Measurements from ENCODE around the gene WIPI1. TPM values are rescaled to one million over a fixed set of nuclear protein-coding genes. Genes with fewer than 3 reads are reported as not detected.

WIPI1 gene
- total RNA-seq, 4 donors from 2014 or later: 27.0 to 59.4 (median 43.5) TPM

DNA sequence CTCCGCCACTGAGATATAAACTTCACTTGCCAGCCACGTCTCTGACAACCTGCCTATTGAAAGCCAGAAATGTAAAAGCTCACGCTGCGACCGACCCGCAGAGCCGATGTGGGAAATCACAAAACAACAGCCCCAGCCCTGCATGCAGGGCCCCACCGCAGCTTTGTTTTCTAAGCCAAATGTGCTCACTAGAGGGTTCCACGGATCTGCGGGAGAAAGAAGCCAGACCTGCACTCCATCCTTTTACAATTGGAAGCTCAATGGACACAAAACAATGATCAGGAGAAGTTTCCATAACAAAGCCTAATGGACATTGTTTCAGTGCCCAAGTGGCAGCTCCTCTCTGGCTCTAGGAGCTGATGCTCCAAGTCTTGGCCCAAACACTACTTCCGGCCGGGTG is 33.1 kb downstream of the WIPI1 start:
- Histone ChIP-seq H3K4me3 (no peak overlapping the region), H3K4me1 (no peaks in the 10 kb centered on the region), H3K36me3 (peaks cover 68 to 100% (median 94%) of the 10 kb centered on the region in 4 donors), H3K27me3 (no peaks in the 10 kb centered on the region), H3K9me3 (no peaks in the 10 kb centered on the region), H3K27ac (replicated peaks in 1 of 4) (no peak overlapping the region)
- TF ChIP-seq POLR2A (IDR thresholded peaks at IDR 0.05; ENCODE audit: low read depth): no peak
- TF ChIP-seq EP300 (IDR thresholded peaks at IDR 0.05): no peak
- TF ChIP-seq, protein P1, sequence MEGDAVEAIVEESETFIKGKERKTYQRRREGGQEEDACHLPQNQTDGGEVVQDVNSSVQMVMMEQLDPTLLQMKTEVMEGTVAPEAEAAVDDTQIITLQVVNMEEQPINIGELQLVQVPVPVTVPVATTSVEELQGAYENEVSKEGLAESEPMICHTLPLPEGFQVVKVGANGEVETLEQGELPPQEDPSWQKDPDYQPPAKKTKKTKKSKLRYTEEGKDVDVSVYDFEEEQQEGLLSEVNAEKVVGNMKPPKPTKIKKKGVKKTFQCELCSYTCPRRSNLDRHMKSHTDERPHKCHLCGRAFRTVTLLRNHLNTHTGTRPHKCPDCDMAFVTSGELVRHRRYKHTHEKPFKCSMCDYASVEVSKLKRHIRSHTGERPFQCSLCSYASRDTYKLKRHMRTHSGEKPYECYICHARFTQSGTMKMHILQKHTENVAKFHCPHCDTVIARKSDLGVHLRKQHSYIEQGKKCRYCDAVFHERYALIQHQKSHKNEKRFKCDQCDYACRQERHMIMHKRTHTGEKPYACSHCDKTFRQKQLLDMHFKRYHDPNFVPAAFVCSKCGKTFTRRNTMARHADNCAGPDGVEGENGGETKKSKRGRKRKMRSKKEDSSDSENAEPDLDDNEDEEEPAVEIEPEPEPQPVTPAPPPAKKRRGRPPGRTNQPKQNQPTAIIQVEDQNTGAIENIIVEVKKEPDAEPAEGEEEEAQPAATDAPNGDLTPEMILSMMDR (IDR thresholded peaks at IDR 0.05): no peak
- intact Hi-C loops (cut with DNase I): no loop called here
- DNase-seq (ENCODE audit: extremely low spot score): peak; percentile 68
- 87% methylated on average over 12 of the region's 12 CpGs for WGBS

DNA sequence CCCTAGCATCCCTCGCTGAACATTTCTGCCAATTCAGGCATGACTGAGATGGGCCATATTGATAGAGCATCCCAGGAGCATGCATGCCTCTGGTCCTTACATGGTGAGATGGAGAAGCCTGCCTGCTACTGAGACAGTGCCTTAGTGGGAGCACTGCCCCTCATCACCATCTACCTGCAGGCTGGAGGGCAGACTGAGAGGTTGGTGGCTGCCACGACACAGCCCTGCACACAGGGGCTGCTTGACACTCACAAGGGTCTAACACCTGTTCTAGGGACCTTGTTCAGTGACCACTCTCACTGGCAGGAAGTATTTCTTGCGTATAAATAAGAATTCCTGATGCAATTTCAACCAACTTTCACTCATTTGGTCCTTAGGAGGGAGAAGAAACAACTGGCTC is 34.0 kb downstream of the WIPI1 start:
- Histone ChIP-seq H3K4me1 (no peaks in the 10 kb centered on the region), H3K4me3 (no peak overlapping the region), H3K27me3 (no peaks in the 10 kb centered on the region), H3K9me3 (no peaks in the 10 kb centered on the region), H3K36me3 (peaks cover 58 to 92% (median 86%) of the 10 kb centered on the region in 4 donors), H3K27ac (replicated peaks in 1 of 4) (no peak overlapping the region)
- DNase-seq (ENCODE audit: extremely low spot score): peak; percentile 74
- intact Hi-C loops (cut with DNase I): no loop called here
- TF ChIP-seq, protein P1 (IDR thresholded peaks at IDR 0.05): no peak
- TF ChIP-seq POLR2A (IDR thresholded peaks at IDR 0.05; ENCODE audit: low read depth) (no peak), EP300 (IDR thresholded peaks at IDR 0.05) (no peak), POLR2AphosphoS5 (IDR thresholded peaks at IDR 0.05) (no peak)
- 80% methylated on average over 3 of the region's 3 CpGs for WGBS

DNA sequence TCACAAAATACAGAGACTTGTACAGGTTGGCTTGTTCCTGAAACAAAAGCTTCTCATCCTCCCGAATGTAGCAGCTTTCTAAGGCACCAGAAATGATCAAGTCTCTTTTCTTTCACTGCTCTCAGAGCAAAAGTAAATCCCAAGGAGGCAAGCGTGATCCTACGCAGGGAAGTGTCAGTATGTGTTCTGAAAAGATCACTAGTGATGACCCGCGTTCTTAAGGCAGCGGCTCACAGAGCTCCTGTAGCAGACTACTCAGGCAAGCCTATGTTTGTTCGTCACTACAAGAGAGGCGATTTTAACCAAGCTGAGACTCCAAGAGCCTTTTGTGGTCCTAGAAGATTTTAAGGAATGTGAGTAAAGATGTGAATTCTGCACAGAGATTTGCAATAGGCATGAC is 34.5 kb downstream of the WIPI1 start:
- Histone ChIP-seq H3K9me3 (no peaks in the 10 kb centered on the region), H3K36me3 (peaks cover 55 to 87% (median 81%) of the 10 kb centered on the region in 4 donors), H3K27ac (replicated peaks in 1 of 4) (no peak overlapping the region), H3K4me3 (no peak overlapping the region), H3K27me3 (no peaks in the 10 kb centered on the region), H3K4me1 (no peaks in the 10 kb centered on the region)
- intact Hi-C loops (cut with DNase I): no loop called here
- 90% methylated on average over 8 of the region's 8 CpGs for WGBS
- peak; percentile 37 for DNase-seq (ENCODE audit: extremely low spot score)
- TF ChIP-seq EP300 (IDR thresholded peaks at IDR 0.05) (no peak), POLR2A (IDR thresholded peaks at IDR 0.05; ENCODE audit: low read depth) (no peak), POLR2AphosphoS5 (IDR thresholded peaks at IDR 0.05) (no peak)
- TF ChIP-seq, protein P1 (IDR thresholded peaks at IDR 0.05): no peak

DNA sequence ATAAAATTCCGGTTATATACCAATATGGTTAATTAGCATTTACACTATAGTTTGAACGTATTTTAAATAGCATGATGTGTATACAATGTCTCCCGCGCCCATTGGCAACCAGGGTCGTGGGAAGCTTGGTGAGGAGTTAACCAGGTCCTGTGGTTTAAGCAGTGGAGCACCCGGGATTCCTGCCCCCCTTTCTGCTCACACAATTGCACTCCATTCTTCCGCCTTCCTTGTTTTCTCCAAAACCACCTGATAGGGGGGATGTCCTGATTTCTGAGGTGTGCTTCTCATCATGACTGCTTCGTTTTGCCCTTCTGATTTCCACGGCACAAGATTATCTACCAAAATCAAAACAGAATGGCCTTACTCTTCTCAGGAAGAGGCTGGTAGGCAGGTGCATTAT is 35.8 kb downstream of the WIPI1 start:
- intact Hi-C loops (cut with DNase I): no loop called here
- peaks cover 42 to 74% (median 69%) of the 10 kb centered on the region in 4 donors for H3K36me3 ChIP-seq
- no peak for TF ChIP-seq EP300 (IDR thresholded peaks at IDR 0.05)
- TF ChIP-seq, protein P1 (IDR thresholded peaks at IDR 0.05): no peak
- no peak for TF ChIP-seq POLR2A (IDR thresholded peaks at IDR 0.05; ENCODE audit: low read depth)
- TF ChIP-seq POLR2AphosphoS5 (IDR thresholded peaks at IDR 0.05): no peak

DNA sequence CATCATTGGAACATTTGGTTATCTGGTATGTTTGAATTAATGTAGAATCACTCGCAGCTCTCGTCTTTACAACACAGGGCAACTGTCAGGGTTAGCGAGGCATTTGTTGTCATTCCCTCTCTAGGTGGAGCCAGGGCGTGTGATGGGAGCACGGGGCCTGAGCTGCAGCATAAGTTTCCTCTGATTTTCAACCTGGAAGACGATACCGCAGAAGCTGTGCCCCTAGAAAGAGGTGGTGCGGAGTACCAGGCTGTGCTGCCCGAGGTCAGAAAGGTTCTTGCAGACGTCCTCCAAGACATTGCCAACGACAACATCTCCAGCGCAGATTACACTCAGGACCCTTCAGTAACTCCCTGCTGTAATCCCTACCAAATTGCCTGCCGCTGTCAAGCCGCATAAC is 37.2 kb downstream of the WIPI1 start:
- Histone ChIP-seq H3K27ac (replicated peaks in 1 of 4) (no peak overlapping the region), H3K27me3 (no peaks in the 10 kb centered on the region), H3K4me3 (no peak overlapping the region), H3K4me1 (no peaks in the 10 kb centered on the region), H3K9me3 (peaks cover 0 to 13% (median 9%) of the 10 kb centered on the region in 4 donors), H3K36me3 (peaks cover 31 to 61% (median 54%) of the 10 kb centered on the region in 4 donors)
- TF ChIP-seq POLR2A (IDR thresholded peaks at IDR 0.05; ENCODE audit: low read depth) (no peak), EP300 (IDR thresholded peaks at IDR 0.05) (no peak), POLR2AphosphoS5 (IDR thresholded peaks at IDR 0.05) (no peak)
- TF ChIP-seq, protein P1 (IDR thresholded peaks at IDR 0.05): no peak
- DNase-seq (ENCODE audit: extremely low spot score): peak; percentile 75
- intact Hi-C loops (cut with DNase I): no loop called here
- WGBS: 93% methylated on average over 14 of the region's 14 CpGs

More for the DNA sequence above, 35.8 kb downstream of the WIPI1 start:
- WGBS: 89% methylated on average over 9 of the region's 9 CpGs
- peak; percentile 74 for DNase-seq (ENCODE audit: extremely low spot score)
- Histone ChIP-seq H3K9me3 (peaks cover 0 to 3% (median under 1%) of the 10 kb centered on the region in 4 donors), H3K4me1 (no peaks in the 10 kb centered on the region), H3K4me3 (no peak overlapping the region), H3K27ac (replicated peaks in 1 of 4) (no peak overlapping the region), H3K27me3 (no peaks in the 10 kb centered on the region)
